ENCODE measurements around the gene IPPK.

DNA sequence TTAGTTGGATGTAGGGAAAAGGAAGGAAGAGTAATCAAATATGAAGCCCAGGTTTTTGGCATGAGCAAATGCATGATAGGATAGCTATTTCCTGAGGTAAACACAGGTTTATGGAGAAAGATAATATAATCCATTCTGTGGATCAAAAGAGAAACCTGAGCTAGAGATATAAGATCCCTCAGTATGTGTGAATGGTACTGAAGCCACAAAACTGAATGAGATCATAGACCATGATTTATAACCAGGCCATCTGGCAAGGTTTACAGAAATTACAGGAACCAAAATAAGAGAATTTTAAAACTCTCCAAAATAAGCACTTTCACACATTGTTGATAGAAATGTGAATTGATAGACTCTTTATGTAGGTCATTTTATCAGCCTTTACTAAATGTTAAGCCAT lies 105.4 kb downstream of the IPPK start:
- TF ChIP-seq, protein P1, sequence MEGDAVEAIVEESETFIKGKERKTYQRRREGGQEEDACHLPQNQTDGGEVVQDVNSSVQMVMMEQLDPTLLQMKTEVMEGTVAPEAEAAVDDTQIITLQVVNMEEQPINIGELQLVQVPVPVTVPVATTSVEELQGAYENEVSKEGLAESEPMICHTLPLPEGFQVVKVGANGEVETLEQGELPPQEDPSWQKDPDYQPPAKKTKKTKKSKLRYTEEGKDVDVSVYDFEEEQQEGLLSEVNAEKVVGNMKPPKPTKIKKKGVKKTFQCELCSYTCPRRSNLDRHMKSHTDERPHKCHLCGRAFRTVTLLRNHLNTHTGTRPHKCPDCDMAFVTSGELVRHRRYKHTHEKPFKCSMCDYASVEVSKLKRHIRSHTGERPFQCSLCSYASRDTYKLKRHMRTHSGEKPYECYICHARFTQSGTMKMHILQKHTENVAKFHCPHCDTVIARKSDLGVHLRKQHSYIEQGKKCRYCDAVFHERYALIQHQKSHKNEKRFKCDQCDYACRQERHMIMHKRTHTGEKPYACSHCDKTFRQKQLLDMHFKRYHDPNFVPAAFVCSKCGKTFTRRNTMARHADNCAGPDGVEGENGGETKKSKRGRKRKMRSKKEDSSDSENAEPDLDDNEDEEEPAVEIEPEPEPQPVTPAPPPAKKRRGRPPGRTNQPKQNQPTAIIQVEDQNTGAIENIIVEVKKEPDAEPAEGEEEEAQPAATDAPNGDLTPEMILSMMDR (IDR thresholded peaks at IDR 0.05) = no peak
- TF ChIP-seq POLR2A (IDR thresholded peaks at IDR 0.05) = no peak
